Ammon's horn (tissue), 1 donor: ENCODE measurements around the gene ARHGEF7.

ENCODE experiments used
- DNase-seq: peaks from one replicate; pipeline ENCODE4 v3.0.0-alpha.2; 2016; ENCODE audit warnings: low spot score

The ARHGEF7 gene

DNA sequence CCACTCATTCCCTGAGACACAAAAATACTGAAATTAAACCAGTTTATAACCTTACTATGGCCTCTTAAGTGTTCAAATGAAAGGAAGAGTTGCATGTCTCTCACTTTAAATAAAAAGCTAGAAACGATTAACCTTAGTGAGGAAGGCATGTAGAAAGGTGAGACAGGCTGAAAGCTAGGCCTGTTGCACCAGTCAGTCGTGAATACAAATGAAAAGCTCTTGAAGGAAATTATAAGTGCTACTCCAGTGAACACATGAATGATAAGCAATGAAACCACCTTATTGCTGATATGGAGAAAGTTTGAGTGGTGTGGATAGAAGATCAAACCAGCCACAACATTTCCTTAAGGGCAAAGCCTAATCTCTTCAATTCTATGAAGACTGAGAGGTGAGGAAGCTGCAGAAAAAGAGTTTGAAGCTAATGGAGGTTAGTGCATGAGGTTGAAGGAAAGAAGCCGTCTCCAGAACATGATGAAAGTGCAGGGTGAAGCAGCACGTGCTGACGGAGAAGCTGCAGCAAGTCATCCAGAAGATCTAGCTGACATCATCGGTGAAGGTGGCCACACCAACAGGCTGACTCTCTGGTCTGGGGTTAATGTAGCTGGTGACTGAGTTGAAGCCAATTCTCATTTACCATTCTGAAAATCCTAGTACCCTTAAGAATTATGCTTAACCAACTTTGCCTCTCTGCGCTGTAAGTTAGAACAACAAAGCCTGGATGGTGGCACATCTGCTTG, 110.9 kb downstream of the ARHGEF7 start:
- no peak for DNase-seq

- no peak for DNase-seq
Observed at GRCh38 chr13:111227405-111227804, 112.3 kb downstream of the ARHGEF7 start.

DNA sequence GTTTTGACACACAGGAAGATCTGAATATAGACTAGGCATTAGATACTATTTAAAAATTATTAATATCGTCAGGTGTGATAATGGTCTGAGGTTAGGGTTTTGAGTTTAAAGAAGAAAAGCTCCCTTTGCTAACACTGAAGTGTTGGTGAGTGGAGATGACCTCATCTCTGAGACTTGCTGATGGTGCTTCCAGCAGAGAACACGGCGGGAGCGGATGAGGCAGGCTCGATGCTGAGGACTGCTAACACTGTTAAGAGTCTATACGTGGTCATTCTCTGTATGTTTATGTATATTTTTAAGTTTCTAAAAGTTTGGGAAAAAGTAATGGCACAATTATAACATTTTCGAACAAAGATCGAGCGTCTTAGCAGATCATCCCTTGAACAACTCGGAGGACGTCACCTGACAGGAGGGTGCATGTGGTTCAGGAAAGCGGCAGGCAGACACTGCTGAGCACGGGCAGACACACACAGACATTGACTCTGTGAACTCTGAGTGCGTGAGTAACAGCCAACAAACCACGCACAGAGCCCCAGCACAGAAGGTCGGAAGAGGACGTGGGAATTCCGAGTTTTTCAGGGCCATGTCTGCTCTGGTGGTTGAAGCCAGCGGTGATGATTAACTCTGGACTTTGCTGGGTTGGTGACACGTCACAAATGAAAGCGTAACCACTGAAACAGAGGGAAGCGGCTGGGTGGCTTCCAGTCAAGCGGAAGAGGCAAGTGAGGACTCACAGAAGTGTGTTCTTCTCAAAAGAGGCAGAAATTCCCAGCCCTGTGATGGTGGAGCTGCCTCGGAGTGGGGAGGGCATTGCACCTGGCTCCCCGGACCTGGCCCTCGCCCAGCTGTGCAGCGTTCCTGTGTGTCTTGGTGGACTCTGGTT, 113.4 kb downstream of the ARHGEF7 start:
- no peak for DNase-seq

DNA sequence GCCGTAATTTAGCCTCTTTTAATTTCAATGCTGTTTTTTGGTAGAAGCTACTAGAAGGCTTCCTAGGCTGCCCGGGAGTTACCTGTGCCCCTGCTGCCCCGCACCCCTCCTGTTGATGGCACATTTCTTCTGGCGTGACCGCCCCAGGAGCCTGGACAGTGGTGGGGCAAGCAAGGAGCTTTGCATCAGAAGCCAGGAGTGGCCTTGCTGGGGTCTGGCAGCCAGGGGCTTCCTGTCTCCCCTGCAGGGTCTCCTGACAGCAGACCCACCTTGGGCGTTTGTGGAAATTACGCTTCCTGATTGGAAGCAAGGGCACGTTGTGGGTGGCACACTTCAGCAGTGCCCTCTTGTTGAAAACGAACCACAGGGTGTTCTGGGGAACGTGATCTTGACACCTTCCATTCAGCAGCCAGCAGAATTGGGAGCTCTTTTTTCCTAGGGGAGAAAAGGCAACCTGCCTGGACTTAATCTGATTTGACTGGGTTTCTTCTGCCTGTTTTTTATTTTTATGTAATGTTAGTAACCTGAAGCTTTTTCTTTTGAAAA, 115.3 kb downstream of the ARHGEF7 start:
- DNase-seq, result no peak

- no peak for DNase-seq
Observed at GRCh38 chr13:111232191-111232590, 117.1 kb downstream of the ARHGEF7 start.

DNA sequence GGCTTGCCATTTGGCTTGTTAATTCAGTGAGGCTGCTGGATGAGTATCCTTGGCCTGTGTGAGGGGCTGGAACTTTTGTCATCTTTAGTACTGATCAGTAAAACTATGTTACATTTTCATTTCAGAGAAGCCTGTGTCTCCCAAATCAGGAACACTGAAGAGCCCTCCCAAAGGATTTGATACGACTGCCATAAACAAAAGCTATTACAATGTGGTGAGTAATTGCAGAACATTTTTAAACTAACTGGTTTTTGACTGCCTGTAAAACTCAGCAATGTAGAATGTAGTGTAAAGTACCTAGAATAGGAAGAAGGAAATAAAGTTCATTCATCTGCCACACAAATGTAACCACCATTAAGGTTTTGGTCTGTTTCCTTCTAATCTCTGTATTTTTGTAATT, 118.0 kb downstream of the ARHGEF7 start:
- no peak for DNase-seq

GRCh38 chr13:111239764-111240670, 124.9 kb downstream of the ARHGEF7 start:
- DNase-seq, result no peak

DNA sequence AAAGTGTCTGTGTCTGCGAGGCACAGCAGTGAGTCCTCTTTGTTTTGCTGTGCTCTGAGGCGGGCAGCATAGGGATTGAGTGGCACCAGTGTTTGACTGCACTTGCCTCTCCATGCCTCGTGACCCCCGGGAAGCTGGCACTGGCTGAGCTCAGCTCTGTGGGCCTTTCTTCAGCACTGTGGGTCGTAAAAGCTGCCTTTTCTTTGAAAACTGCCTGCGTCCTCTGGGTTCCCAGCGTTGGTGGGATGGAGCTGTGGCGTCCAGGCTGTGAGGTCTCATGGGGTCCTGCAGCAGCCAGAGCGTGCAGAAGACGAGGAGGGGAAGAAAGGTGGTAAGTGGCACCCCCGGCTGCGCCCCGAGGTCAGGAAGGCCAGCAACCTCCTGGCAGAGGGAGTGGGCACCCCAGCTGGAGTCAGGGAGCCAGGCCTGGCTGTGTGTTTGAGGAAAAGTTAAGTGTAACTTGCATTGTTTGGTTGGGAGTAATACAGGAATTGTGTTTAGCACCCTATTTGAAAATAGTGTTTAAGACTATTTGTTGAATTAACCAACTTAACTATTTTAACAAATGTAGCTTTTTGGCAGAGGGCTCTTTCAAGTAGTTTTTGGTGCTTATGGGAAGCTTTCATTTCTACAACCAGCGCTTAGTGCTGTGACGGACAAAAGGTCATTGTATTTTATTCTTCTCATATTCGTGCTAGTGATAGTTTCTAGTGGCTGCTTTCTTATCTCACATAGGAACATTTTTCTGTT, 126.1 kb downstream of the ARHGEF7 start:
- DNase-seq, result peak; percentile 98

GRCh38 chr13:111241862-111242261, 126.8 kb downstream of the ARHGEF7 start:
- DNase-seq, result no peak

DNA sequence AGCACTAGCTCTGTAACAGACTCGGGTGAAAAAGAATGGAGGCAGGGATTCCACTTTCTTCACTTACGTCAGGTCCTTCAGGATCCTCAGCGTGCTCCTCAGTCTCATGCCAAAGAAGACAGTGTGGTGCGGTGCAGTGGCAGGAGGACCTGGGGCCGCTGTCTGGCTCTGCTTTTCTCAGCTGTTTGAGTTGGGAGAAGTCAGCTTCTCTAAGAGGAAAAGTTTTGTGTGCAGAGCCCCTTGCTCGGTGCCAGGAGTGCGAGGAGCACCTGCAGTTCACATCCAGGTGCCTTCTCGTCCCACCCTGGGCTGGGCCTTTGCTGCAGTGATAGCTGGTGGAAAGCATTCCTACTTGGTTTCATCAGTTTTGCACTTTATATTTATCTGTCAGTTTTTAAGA, 127.5 kb downstream of the ARHGEF7 start:
- DNase-seq, result no peak

DNA sequence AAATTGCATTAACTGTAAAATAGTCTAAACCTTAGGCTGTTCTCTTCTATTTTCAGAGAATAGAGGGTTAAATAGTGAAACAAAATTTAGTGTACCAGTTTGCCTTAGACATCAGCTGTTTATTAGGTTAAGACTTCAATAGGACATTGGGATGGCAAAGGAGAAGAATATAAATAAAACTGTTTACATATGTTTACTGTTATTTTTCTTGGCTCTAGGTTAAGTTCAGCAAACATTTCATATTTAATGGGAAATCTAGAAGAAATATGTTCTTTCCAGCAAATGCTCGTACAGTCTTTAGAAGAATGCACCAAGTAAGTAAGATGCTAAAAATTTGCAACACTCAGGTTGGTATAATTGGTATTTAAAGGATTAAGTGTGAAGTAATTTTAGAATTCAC, 128.9 kb downstream of the ARHGEF7 start:
- no peak for DNase-seq

DNA sequence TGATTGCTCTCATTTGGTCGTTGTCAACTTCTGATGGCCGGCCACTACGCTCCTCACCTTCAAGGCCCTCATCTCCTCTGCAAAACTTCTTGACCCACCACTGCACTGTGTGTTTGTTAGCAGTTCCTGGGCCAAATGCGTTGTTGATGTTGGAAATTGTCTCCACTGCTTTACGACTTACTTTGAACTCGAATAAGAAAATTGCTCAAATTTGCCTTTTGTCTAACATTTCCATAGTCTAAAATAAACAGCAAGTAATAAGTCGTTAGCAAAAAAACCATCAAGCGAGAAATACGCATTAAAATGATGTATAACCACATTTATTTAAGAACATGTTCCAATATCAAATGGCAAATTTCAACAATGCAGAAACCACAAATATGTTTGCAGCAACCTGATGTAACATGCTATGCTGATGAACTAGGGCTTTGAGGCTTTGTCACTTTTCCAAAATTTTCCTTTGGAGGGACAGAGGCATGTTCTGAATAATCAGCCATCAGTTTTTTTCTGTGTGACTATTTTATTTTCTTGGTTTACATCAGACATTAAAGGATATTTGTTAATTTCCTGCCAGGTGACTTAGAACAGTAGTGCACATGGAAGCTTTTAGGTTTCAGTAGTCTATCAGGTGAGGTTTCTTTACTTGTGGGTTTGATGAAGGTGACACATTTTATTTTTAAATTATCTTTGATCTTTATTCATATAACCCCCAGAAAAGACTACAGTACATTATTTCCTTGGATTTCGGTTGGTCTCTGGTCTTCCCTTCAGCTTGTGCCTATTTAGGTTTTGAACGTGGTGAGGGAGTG, 130.7 kb downstream of the ARHGEF7 start:
- DNase-seq, result no peak

DNA sequence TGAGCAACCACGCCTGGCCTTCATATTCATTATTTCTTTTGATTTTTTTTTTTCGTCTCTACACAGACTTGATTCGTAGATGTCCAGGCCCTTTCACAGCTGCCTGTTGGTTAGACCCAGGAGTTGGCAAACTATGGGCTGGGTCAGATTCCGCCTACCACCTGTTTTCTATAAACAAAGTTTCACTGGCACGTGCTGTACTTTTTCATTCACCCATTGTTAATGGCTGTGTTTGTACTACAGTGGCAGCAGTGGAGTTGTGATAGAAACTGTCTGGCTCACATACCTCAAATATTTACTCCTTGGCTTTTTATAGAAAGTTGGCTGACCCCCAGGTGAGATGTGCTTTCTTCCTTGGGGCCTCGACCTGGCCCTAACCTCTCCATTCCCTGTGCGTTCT, 132.4 kb downstream of the ARHGEF7 start:
- no peak for DNase-seq

DNA sequence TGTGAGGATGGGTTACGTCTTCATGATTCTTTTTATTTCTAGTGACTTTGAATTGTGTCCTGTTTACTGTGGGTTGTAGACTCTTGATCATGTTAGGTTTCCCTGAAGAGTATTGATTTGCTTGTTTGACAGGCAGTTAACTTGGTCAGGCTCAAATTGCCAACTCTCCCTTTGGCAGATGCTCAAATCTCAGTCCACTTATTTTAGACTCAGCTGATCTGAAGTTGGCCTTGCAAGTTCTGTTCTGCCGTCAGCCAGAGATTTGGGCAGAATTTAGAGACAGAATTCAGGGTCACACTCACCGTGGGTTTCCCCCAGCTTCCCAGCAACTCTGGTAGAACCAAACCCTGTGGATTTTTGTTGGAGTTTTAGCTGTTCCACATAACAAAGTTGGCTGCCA, 133.7 kb downstream of the ARHGEF7 start:
- no peak for DNase-seq

- no peak for DNase-seq
Observed at GRCh38 chr13:111249637-111250360, 134.7 kb downstream of the ARHGEF7 start.

GRCh38 chr13:111251646-111252445, 136.7 kb downstream of the ARHGEF7 start:
- DNase-seq, result no peak

DNA sequence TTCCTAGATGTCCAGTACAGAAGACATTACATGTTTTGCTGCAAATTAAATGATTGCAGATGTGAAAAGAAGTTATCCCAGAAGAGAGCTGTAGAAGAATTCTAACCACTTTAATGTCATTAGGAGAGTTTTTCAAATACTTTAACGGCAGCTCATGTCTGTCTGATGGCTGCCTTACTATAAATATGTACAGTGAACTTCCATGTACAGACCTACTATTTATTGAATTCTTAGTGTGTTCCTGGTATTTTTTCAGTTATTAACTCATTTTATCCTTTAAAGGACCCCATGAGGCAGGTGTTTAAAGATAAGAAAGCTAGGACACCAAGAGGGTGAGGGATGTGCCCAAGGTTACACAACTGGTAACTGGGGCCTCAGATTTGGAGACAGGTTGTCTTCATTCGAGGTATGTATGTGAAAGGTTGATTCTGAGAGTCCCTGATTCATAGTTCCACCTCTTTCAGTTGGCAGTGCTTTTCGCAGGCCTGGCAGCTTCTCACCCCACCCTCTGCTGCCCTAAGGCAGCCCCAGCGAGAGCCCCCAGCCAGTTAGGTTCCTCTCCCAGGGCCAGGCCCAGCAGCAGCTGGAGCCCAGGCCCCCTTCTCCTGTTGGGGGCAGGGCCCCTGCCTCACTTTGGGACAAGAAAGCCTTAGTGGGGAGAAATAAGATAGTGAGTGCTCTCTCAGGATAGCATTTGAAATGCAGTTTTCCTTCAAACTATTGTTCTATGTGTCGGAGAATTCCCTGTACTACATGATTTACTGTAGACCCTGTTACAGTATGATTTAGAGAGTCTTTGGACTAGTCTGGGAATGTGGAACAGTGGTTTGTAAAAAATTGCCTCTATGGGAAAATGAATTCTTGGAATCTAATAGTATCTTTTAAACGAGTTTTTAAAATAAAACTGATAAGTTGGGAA, 137.6 kb downstream of the ARHGEF7 start:
- no peak for DNase-seq

- DNase-seq, result no peak
Observed at GRCh38 chr13:111253365-111253872, 138.3 kb downstream of the ARHGEF7 start.
